PC-3 (cell line): ENCODE data around the gene ASCC2.

Source experiments
- CTCF ChIP-seq: fragments of 300-600 bp; sonication (generic); conservative IDR thresholded peaks from 2 replicates; pipeline ENCODE4 v1.5.1; 2017; ENCODE audit warnings: antibody characterized with exemption, low read depth, mild to moderate bottlenecking, low read length
- EZH2 ChIP-seq: fragments of 300-600 bp; sonication (generic); IDR thresholded peaks from one replicate; pipeline ENCODE4 v1.6.1; 2017; ENCODE audit warnings: antibody characterized with exemption, mild to moderate bottlenecking, low read length; ENCODE audit not compliant: unreplicated experiment
- EZH2phosphoT487 ChIP-seq: fragments of 300-600 bp; sonication (generic); IDR thresholded peaks from 2 replicates; pipeline ENCODE4 v1.6.1; 2018; ENCODE audit warnings: mild to moderate bottlenecking, antibody characterized with exemption, low read length, borderline replicate concordance

DNA sequence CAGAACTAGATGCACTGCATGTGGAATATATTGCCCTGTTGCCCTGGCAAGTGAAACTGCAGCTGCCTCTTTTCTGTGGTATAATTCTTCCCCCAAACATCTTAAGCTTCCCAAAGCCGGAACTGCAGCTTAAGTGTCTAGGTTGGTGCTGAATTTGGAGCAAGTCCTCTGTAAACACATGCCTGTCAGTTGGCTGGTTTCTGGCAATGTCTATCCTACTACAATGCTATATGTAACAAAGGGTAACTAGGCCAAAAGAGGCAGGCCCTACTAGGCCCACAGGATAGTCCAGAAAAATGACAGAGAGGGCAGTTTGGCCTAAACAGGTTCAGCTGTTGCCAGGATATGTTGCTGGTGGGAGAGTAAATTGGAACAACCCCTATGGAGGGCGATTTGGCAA is 27.9 kb downstream of the ASCC2 start:
- TF ChIP-seq CTCF (no peak), EZH2 (no peak), EZH2phosphoT487 (no peak)
